SH-SY5Y (cell line): Measurements from ENCODE around the gene PRKCD.

Experiments used
- GATA2 ChIP-seq: IDR thresholded peaks from 2 replicates; pipeline ENCODE4 v1.6.1; 2011; ENCODE audit warnings: mild to moderate bottlenecking, low read depth, low read length
- GATA3 ChIP-seq: IDR thresholded peaks from 2 replicates; pipeline ENCODE4 v1.6.1; 2011; ENCODE audit warnings: low read depth, mild to moderate bottlenecking, low read length, moderate library complexity

GRCh38 chr3:53193466-53194209 is 32.6 kb downstream of the PRKCD start:
- no peak for TF ChIP-seq GATA3
- no peak for TF ChIP-seq GATA2
